Measurements from ENCODE around the gene CSAD. TPM values are rescaled to one million over a fixed set of nuclear protein-coding genes. Genes with fewer than 3 reads are reported as not detected.
A peak's percentile ranks its signal among the peaks of the same experiment; 100 is the strongest.

CSAD gene
- total and polyA plus RNA-seq, 2 experiments from 2014 or later: 7.2 to 29.4 TPM

- DNase-seq (ENCODE audit: low read depth in 1 of 2, low spot score in 1 of 2): no peak
- Histone ChIP-seq H3K4me3 (no peak overlapping the region), H3K4me1 (ENCODE audit: low read depth) (no peaks in the 10 kb centered on the region), H3K36me3 (no peaks in the 10 kb centered on the region), H3K9me3 (ENCODE audit: low read depth) (no peaks in the 10 kb centered on the region), H3K27ac (no peak overlapping the region), H3K27me3 (peaks cover 13% of the 10 kb centered on the region)
- no peak for TF ChIP-seq CTCF (IDR thresholded peaks at IDR 0.05; ENCODE audit: low read depth, low read length)
These were observed 14.2 kb upstream of the CSAD start for GRCh38 chr12:53194973-53195372.

- TF ChIP-seq CTCF (IDR thresholded peaks at IDR 0.05; ENCODE audit: low read depth, low read length): no peak
- Histone ChIP-seq H3K27me3 (peaks cover 13% of the 10 kb centered on the region), H3K4me1 (ENCODE audit: low read depth) (no peaks in the 10 kb centered on the region), H3K36me3 (no peaks in the 10 kb centered on the region), H3K4me3 (no peak overlapping the region), H3K9me3 (ENCODE audit: low read depth) (no peaks in the 10 kb centered on the region), H3K27ac (no peak overlapping the region)
- no peak for DNase-seq (ENCODE audit: low read depth in 1 of 2, low spot score in 1 of 2)
These were observed 13.4 kb upstream of the CSAD start for GRCh38 chr12:53193985-53194716.

- Histone ChIP-seq H3K27ac (no peak overlapping the region), H3K27me3 (peaks cover 5% of the 10 kb centered on the region), H3K4me1 (ENCODE audit: low read depth) (no peaks in the 10 kb centered on the region), H3K36me3 (peaks cover under 1% of the 10 kb centered on the region), H3K4me3 (no peak overlapping the region), H3K9me3 (ENCODE audit: low read depth) (no peaks in the 10 kb centered on the region)
- no peak for DNase-seq (ENCODE audit: low read depth in 1 of 2, low spot score in 1 of 2)
- TF ChIP-seq CTCF (IDR thresholded peaks at IDR 0.05; ENCODE audit: low read depth, low read length): no peak
These were observed 12.3 kb upstream of the CSAD start for GRCh38 chr12:53193040-53193439.

GRCh38 chr12:53192531-53193021 is 11.9 kb upstream of the CSAD start:
- TF ChIP-seq CTCF (IDR thresholded peaks at IDR 0.05; ENCODE audit: low read depth, low read length): no peak
- Histone ChIP-seq H3K9me3 (ENCODE audit: low read depth) (no peaks in the 10 kb centered on the region), H3K4me3 (no peak overlapping the region), H3K4me1 (ENCODE audit: low read depth) (no peaks in the 10 kb centered on the region), H3K36me3 (peaks cover 5% of the 10 kb centered on the region), H3K27me3 (peaks cover under 1% of the 10 kb centered on the region), H3K27ac (no peak overlapping the region)
- no peak for DNase-seq (ENCODE audit: low read depth in 1 of 2, low spot score in 1 of 2)

GRCh38 chr12:53191885-53192530 is 11.3 kb upstream of the CSAD start:
- no peak for TF ChIP-seq CTCF (IDR thresholded peaks at IDR 0.05; ENCODE audit: low read depth, low read length)
- DNase-seq (ENCODE audit: low read depth in 1 of 2, low spot score in 1 of 2): no peak
- Histone ChIP-seq H3K27ac (peak overlapping the region; percentile 63), H3K27me3 (no peaks in the 10 kb centered on the region), H3K4me1 (ENCODE audit: low read depth) (no peaks in the 10 kb centered on the region), H3K36me3 (peaks cover 10% of the 10 kb centered on the region), H3K9me3 (ENCODE audit: low read depth) (no peaks in the 10 kb centered on the region), H3K4me3 (no peak overlapping the region)

Measured in cardiac muscle cell (in vitro differentiated cells and primary cell).